NT2/D1 (cell line): ENCODE data around the gene UBR4.

ENCODE experiments used
- DNase-seq: peaks from one replicate; pipeline ENCODE4 v3.0.0-alpha.2; 2011; ENCODE audit warnings: low read depth, low spot score
- H3K27me3 ChIP-seq: 2 replicates; pipeline ENCODE4 v1.6.0; 2011; ENCODE audit warnings: mild to moderate bottlenecking; ENCODE audit not compliant: insufficient read length, insufficient read depth
- H3K36me3 ChIP-seq: 2 replicates; pipeline ENCODE4 v1.6.1; 2011; ENCODE audit warnings: mild to moderate bottlenecking, low read length, mixed read lengths; ENCODE audit not compliant: insufficient read depth, insufficient read length
- H3K4me1 ChIP-seq: 2 replicates; pipeline ENCODE4 v1.5.1; 2011; ENCODE audit not compliant: insufficient read depth, insufficient read length
- H3K4me3 ChIP-seq: 2 replicates; pipeline ENCODE4 v1.5.1; 2011; ENCODE audit warnings: low read depth; ENCODE audit not compliant: insufficient read length
- H3K9ac ChIP-seq: 2 replicates; pipeline ENCODE4 v1.6.0; 2011; ENCODE audit warnings: low read depth; ENCODE audit not compliant: insufficient read length
- H3K9me3 ChIP-seq: 2 replicates; pipeline ENCODE4 v1.5.1; 2011; ENCODE audit warnings: mild to moderate bottlenecking, low read length; ENCODE audit not compliant: insufficient read depth
- SUZ12 ChIP-seq: IDR thresholded peaks from 2 replicates; pipeline ENCODE4 v1.6.1; 2011; ENCODE audit not compliant: insufficient read length, insufficient read depth; ENCODE audit errors: extremely low read depth
- YY1 ChIP-seq: IDR thresholded peaks from 2 replicates; pipeline ENCODE4 v1.6.1; 2011; ENCODE audit not compliant: insufficient read length, insufficient read depth
- ZNF274 ChIP-seq: IDR thresholded peaks from 2 replicates; pipeline ENCODE4 v1.6.1; 2011; ENCODE audit warnings: mild to moderate bottlenecking, low read depth, low read length

The UBR4 gene

DNA sequence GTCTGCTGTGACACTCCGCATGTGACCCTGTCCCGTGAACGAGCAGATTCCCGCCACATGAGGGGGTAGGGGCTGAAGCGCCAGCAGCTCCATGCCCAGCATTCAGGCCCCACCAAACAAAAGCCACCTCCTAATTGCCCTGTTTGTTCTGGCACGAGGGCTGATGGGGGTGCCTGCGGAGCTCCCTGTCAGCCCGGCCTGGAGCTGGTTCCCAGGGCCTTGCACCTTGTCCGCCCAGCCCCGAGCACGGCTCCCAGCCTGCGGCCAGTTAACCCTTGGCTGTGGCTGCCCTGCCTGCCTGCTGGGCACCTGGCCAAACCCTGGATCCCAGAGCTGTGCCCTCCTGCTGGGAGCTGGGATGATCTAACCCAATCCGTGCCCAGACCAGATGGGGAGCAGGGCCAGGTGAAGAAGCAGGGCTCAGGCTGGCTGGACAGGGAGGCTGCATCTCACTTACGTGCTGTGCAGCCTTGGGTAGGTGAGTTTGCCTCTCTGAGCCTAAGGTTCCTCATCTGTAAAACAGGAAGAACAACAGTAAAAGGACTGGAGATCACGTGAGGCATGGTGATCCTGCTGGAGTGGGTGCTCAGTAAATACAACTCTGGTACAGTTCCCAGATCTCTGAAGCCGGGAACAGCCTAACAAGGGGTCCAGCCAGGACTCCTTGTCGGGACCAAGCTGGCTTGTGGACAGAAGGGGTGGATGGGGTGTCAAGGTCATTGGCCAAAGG lies 142.7 kb downstream of the UBR4 start:
- Histone ChIP-seq H3K9ac (no peak overlapping the region), H3K9me3 (no peaks in the 10 kb centered on the region; the same call in 1 of the 2 replicates), H3K4me1 (peaks cover 12% of the 10 kb centered on the region), H3K4me3 (no peak overlapping the region), H3K36me3 (peaks cover 4% of the 10 kb centered on the region), H3K27me3 (no peaks in the 10 kb centered on the region)
- TF ChIP-seq SUZ12 (no peak), YY1 (no peak), ZNF274 (no peak)
- DNase-seq: no peak

DNA sequence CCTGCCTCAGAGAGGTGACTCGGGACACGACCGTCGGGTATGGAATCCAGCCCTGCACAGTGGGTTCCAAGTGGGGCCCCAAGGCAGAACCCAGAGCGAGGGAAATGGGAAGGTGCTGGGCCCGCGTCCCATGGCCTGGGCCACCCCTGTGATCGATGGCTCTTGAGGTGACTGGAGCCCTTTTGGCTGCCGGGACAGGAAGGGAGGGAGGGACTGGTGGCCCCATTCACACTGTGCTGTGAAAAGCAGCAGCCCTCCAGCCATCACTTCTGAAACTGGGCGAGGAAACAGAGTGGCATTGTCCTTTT lies 143.2 kb downstream of the UBR4 start:
- TF ChIP-seq YY1: no peak
- TF ChIP-seq ZNF274: no peak
- TF ChIP-seq SUZ12: no peak
- no peak overlapping the region for H3K9ac ChIP-seq

DNA sequence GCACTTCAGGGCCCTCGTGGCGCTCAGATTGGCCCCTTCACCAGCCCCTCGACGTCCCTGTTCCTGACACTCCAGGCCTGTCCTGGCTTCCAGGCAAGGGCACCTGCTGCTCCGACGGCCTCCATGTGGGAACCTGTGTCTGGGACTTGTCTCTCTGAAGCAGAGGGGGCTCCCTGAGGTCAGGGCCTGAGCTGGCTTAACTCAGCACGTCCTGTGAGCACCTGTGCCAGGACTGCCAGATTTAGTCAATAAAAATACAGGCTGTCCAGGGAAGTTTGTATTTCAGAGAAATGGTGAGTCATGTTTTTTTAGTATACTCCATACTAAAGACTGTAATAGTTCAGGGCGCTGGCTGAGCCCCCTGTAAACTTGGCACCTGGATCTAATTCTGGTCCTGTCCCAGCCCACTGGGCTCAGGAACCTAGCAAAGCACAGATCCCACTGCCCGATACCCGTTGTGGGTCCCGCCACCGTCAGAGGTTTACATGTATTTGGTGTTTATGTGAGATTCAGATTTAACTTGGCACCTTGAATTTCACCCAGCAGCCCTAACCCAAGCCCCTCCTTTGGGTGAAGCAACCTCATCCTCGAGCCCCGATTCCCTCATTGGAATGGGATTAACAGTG lies 143.7 kb downstream of the UBR4 start:
- H3K27me3 ChIP-seq: no peaks in the 10 kb centered on the region
- no peak overlapping the region for H3K9ac ChIP-seq
- H3K4me1 ChIP-seq: peaks cover 12% of the 10 kb centered on the region
- no peaks in the 10 kb centered on the region; the same call in 1 of the 2 replicates for H3K9me3 ChIP-seq
- H3K4me3 ChIP-seq: no peak overlapping the region
- no peak for TF ChIP-seq ZNF274
- no peak for TF ChIP-seq SUZ12
- TF ChIP-seq YY1: no peak
- DNase-seq: no peak
- no peaks in the 10 kb centered on the region for H3K36me3 ChIP-seq

More for the DNA sequence above, 143.2 kb downstream of the UBR4 start:
- peaks cover 12% of the 10 kb centered on the region for H3K4me1 ChIP-seq
- no peak overlapping the region for H3K4me3 ChIP-seq
- no peak for DNase-seq
- no peaks in the 10 kb centered on the region for H3K27me3 ChIP-seq
- no peaks in the 10 kb centered on the region; the same call in 1 of the 2 replicates for H3K9me3 ChIP-seq
- H3K36me3 ChIP-seq: no peaks in the 10 kb centered on the region

DNA sequence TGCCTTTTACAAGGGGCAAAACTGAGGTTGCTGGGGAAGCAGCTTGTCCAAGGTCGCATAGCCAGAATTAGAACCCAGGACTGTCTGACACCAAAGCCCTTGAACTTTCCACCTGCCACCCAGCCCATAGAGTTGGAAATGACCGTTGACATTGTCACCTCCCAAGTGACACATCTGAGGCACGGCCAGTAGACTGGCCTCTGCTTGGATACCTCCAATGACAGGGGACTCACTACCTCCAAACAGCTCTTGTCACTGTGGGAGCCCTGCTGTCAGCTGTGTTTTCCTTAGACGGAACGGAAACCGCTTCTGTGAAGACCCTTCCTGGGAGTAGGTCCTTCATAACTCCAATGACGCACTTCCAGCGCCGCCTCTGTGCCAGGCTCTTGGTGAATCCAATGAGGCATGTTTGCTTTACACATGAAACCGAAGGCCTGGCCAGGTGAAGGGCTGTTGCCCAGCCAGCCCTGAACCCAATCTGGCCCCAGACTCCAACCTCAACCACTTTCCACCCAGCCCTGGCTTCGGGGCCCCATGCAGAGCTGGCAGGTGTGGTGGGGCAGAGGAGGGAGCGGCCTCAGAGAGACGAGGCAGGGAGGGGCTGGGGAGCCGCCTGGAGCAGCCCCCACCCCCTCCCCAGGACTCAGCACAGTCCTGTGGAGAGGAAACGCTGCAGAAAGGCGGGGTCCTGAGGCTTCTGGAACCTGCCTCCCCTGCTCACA lies 144.4 kb downstream of the UBR4 start:
- H3K4me3 ChIP-seq: no peak overlapping the region
- DNase-seq: no peak
- peaks cover 9% of the 10 kb centered on the region for H3K4me1 ChIP-seq

GRCh38 chr1:19064906-19065450 lies 145.1 kb downstream of the UBR4 start:
- Histone ChIP-seq H3K27me3 (no peaks in the 10 kb centered on the region), H3K9ac (no peak overlapping the region), H3K4me3 (no peak overlapping the region), H3K36me3 (no peaks in the 10 kb centered on the region), H3K9me3 (no peaks in the 10 kb centered on the region; the same call in 1 of the 2 replicates), H3K4me1 (peaks cover 5% of the 10 kb centered on the region)
- TF ChIP-seq YY1 (no peak), SUZ12 (no peak), ZNF274 (no peak)
- DNase-seq: no peak

More for the DNA sequence above, 144.4 kb downstream of the UBR4 start:
- Histone ChIP-seq H3K9ac (no peak overlapping the region), H3K9me3 (no peaks in the 10 kb centered on the region; the same call in 1 of the 2 replicates), H3K36me3 (no peaks in the 10 kb centered on the region), H3K27me3 (no peaks in the 10 kb centered on the region)
- TF ChIP-seq YY1 (no peak), ZNF274 (no peak), SUZ12 (no peak)

GRCh38 chr1:19063122-19063521 lies 146.9 kb downstream of the UBR4 start:
- no peak for TF ChIP-seq ZNF274
- no peak for TF ChIP-seq SUZ12
- TF ChIP-seq YY1: no peak
- H3K9me3 ChIP-seq: no peaks in the 10 kb centered on the region; the same call in 1 of the 2 replicates
- H3K36me3 ChIP-seq: no peaks in the 10 kb centered on the region
- DNase-seq: no peak
- peaks cover 4% of the 10 kb centered on the region for H3K4me1 ChIP-seq
- H3K27me3 ChIP-seq: no peaks in the 10 kb centered on the region
- no peak overlapping the region for H3K9ac ChIP-seq
- H3K4me3 ChIP-seq: no peak overlapping the region

- H3K4me1 ChIP-seq: peaks cover 4% of the 10 kb centered on the region
- H3K9ac ChIP-seq: no peak overlapping the region
- H3K9me3 ChIP-seq: no peaks in the 10 kb centered on the region; the same call in 1 of the 2 replicates
- TF ChIP-seq SUZ12: no peak
- no peak for TF ChIP-seq YY1
- TF ChIP-seq ZNF274: no peak
- H3K36me3 ChIP-seq: no peaks in the 10 kb centered on the region
- no peaks in the 10 kb centered on the region for H3K27me3 ChIP-seq
- no peak overlapping the region for H3K4me3 ChIP-seq
- no peak for DNase-seq
These were observed 147.6 kb downstream of the UBR4 start for GRCh38 chr1:19062258-19063029.
